Esophagus squamous epithelium (tissue), 4 donors: ENCODE measurements around the gene HOXD4.

Source experiments
- CTCF ChIP-seq, 6 experiments: fragments of 450-650 bp in 4 of 6; fragments of 200-600 bp in 2 of 6; sonication (generic) in 2 of 6; IDR thresholded peaks; one replicate each; pipeline ENCODE4 v1.5.1; 2016 to 2019; ENCODE audit warnings: antibody characterized with exemption in 6 of 6, mild to moderate bottlenecking in 4 of 6, moderate library complexity in 4 of 6
- POLR2A ChIP-seq, 4 donors: fragments of 450-650 bp; IDR thresholded peaks; one replicate each; pipeline ENCODE4 v1.6.1; 2017; ENCODE audit warnings: antibody characterized with exemption in 4 of 4, mild to moderate bottlenecking in 4 of 4, moderate library complexity in 3 of 4

GRCh38 chr2:176184749-176185148 lies 33.4 kb downstream of the HOXD4 start:
- TF ChIP-seq CTCF (IDR thresholded peaks at IDR 0.05) (no peak), POLR2A (IDR thresholded peaks at IDR 0.05) (no peak)
